ENCODE results near the gene CCNQ.

Gene CCNQ

DNA sequence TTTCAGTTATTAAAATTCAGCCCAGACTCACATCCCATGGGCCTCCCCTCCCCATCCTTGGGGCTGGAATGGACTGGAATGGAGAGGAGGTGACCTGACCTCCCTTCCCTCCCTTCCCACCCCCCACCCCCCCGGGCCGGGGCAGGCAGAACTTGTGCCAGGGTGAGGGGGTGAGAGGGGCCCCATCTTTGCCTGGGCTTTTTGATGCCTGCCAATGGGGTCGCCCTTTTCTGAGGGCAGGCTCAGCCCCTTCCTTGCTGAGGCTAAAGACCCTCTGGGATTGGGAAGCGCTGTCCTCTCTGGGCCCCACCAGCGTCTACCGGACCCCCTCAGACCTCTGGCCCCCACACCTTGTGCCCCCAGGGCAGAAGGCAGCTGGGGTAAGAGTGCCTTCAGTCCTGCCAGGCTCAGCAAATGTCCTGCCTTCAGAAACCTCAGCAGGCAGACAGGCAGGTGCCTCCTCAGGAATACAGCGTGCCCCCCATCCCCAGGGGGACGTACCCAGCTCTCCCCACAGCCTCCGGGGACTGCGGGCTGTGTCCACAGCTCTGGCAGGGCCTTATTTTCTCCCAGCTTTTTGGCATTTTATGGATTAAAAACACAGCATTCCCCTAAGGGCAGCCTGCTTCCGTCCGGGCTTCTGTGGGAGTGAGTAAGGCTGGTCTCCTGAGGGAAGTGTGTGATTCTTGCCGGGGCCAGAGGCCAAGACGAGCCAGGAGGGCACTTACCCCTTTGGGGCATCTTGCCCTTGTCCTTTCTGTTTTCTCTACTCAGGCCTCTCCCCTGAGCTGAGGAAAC is 12.6 kb upstream of the CCNQ start:
- Histone ChIP-seq H3K9me3 (ENCODE audit: insufficient read depth, low read depth, low read length) (no peaks in the 10 kb centered on the region), H3K4me2 (ENCODE audit: low read depth, low read length, poor library complexity, severe bottlenecking) (no peak overlapping the region), H3F3A (ENCODE audit: low read depth) (no peaks in the 10 kb centered on the region), H2AFZ (ENCODE audit: low read length) (no peak overlapping the region), H3K4me1 (ENCODE audit: insufficient read depth, low read length, poor library complexity, severe bottlenecking) (no peaks in the 10 kb centered on the region), H3K27me3 (ENCODE audit: insufficient read depth, low read length, poor library complexity, severe bottlenecking) (no peaks in the 10 kb centered on the region), H3K4me3 (ENCODE audit: low read length, poor library complexity, severe bottlenecking) (no peak overlapping the region), H3K9ac (ENCODE audit: low read depth, low read length, poor library complexity, severe bottlenecking) (no peak overlapping the region), H3K36me3 (ENCODE audit: insufficient read depth, low read length) (no peaks in the 10 kb centered on the region), H3K9me2 (replicated peaks; ENCODE audit: low read depth, low read length) (no peaks in the 10 kb centered on the region), H4K20me1 (ENCODE audit: insufficient read depth, low read length, poor library complexity, severe bottlenecking) (no peaks in the 10 kb centered on the region), H3K79me2 (ENCODE audit: insufficient read depth, low read length) (no peaks in the 10 kb centered on the region)
- no peak for TF ChIP-seq EZH2phosphoT487 (IDR thresholded peaks at IDR 0.05; ENCODE audit: borderline replicate concordance)
- TF ChIP-seq, protein P1, sequence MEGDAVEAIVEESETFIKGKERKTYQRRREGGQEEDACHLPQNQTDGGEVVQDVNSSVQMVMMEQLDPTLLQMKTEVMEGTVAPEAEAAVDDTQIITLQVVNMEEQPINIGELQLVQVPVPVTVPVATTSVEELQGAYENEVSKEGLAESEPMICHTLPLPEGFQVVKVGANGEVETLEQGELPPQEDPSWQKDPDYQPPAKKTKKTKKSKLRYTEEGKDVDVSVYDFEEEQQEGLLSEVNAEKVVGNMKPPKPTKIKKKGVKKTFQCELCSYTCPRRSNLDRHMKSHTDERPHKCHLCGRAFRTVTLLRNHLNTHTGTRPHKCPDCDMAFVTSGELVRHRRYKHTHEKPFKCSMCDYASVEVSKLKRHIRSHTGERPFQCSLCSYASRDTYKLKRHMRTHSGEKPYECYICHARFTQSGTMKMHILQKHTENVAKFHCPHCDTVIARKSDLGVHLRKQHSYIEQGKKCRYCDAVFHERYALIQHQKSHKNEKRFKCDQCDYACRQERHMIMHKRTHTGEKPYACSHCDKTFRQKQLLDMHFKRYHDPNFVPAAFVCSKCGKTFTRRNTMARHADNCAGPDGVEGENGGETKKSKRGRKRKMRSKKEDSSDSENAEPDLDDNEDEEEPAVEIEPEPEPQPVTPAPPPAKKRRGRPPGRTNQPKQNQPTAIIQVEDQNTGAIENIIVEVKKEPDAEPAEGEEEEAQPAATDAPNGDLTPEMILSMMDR (conservative IDR thresholded peaks at IDR 0.05; ENCODE audit: low read length) = no peak

DNA sequence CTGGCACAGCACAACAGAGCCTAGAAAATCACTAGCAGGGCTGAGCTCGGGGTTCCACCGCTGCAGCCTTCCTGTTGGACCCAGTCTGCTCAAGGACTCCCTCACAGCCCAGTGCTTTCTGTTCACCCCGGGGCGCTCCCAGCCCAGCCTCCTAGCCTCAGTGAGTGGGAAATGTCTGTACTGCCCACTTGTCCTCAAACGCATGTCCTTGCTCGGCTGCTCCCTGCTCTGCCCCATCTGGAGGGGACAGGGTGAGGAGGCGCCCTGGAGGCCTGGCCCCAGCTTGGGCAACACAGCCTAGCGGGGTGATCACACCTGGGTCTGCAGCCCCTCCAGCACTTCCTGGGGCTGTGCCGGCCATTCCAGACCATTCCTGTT is 11.9 kb upstream of the CCNQ start:
- Histone ChIP-seq H3K27me3 (ENCODE audit: insufficient read depth, low read length, poor library complexity, severe bottlenecking) (no peaks in the 10 kb centered on the region), H3K9me3 (ENCODE audit: insufficient read depth, low read depth, low read length) (no peaks in the 10 kb centered on the region), H2AFZ (ENCODE audit: low read length) (no peak overlapping the region)

DNA sequence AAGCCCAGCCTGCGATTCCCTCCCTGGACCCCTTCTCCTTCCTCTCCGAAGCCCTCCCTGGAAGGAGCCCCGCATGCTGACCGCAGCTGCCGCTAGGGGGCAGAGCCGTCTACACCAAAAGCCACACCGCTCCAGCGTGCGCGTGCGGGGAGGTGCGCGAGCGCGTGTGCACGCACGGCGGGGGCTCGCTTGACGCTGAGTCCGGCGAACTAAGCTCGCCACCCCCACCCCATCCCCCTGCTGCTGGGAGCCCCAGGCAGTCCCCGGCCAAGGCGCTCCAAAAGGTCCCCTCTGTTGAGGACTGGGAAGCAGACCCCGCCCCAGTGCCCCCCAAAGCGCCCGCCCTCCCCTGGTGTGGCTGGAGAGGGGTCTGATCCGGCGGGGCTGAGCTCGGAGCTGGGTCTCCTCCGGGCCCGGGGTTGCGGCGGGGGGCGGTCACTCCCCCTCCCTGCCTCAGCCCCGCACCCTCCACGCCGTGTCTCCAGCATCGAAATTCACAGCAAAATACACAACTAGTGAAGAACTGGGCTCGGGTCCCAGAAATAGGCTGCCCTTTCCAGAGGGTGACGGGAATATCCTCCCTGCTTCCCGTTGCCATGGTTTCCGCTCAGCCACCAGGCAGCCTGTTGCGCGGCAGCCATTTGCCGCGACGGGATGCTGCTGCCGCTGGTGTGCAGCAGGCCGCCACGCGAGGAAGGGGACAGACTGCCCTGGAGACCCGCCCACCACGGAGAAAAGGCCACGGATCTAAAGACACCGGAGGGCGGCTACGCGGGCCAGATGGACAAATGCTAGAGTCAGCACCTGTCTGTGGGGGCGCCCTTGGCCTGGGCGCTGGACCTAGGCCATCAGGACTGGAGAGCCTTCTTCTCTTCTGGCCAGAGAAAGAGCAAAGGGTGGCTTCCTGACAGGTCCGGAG is 11.2 kb upstream of the CCNQ start:
- Histone ChIP-seq H3K9me3 (ENCODE audit: insufficient read depth, low read depth, low read length) (no peaks in the 10 kb centered on the region), H2AFZ (ENCODE audit: low read length) (no peak overlapping the region), H3K9ac (ENCODE audit: low read depth, low read length, poor library complexity, severe bottlenecking) (no peak overlapping the region), H3K4me1 (ENCODE audit: insufficient read depth, low read length, poor library complexity, severe bottlenecking) (no peaks in the 10 kb centered on the region), H3K4me3 (ENCODE audit: low read length, poor library complexity, severe bottlenecking) (no peak overlapping the region), H3F3A (ENCODE audit: low read depth) (no peaks in the 10 kb centered on the region), H3K79me2 (ENCODE audit: insufficient read depth, low read length) (no peaks in the 10 kb centered on the region), H3K4me2 (ENCODE audit: low read depth, low read length, poor library complexity, severe bottlenecking) (no peak overlapping the region), H3K9me2 (replicated peaks; ENCODE audit: low read depth, low read length) (no peaks in the 10 kb centered on the region), H4K20me1 (ENCODE audit: insufficient read depth, low read length, poor library complexity, severe bottlenecking) (no peaks in the 10 kb centered on the region), H3K36me3 (ENCODE audit: insufficient read depth, low read length) (no peaks in the 10 kb centered on the region), H3K27me3 (ENCODE audit: insufficient read depth, low read length, poor library complexity, severe bottlenecking) (no peaks in the 10 kb centered on the region)
- TF ChIP-seq, protein P1 (conservative IDR thresholded peaks at IDR 0.05; ENCODE audit: low read length) = peak; percentile 55
- no peak for TF ChIP-seq EZH2phosphoT487 (IDR thresholded peaks at IDR 0.05; ENCODE audit: borderline replicate concordance)

More for the DNA sequence above, 11.9 kb upstream of the CCNQ start:
- Histone ChIP-seq H3K4me1 (ENCODE audit: insufficient read depth, low read length, poor library complexity, severe bottlenecking) (no peaks in the 10 kb centered on the region), H3K9me2 (replicated peaks; ENCODE audit: low read depth, low read length) (no peaks in the 10 kb centered on the region), H3K79me2 (ENCODE audit: insufficient read depth, low read length) (no peaks in the 10 kb centered on the region), H3K4me2 (ENCODE audit: low read depth, low read length, poor library complexity, severe bottlenecking) (no peak overlapping the region), H4K20me1 (ENCODE audit: insufficient read depth, low read length, poor library complexity, severe bottlenecking) (no peaks in the 10 kb centered on the region), H3K9ac (ENCODE audit: low read depth, low read length, poor library complexity, severe bottlenecking) (no peak overlapping the region), H3K36me3 (ENCODE audit: insufficient read depth, low read length) (no peaks in the 10 kb centered on the region), H3K4me3 (ENCODE audit: low read length, poor library complexity, severe bottlenecking) (no peak overlapping the region), H3F3A (ENCODE audit: low read depth) (no peaks in the 10 kb centered on the region)
- TF ChIP-seq, protein P1 (conservative IDR thresholded peaks at IDR 0.05; ENCODE audit: low read length) = no peak
- no peak for TF ChIP-seq EZH2phosphoT487 (IDR thresholded peaks at IDR 0.05; ENCODE audit: borderline replicate concordance)
